Pancreas (tissue), 10 donors: Measurements from ENCODE around the gene ABHD18. TPM values are rescaled to one million over a fixed set of nuclear protein-coding genes. Genes with fewer than 3 reads are reported as not detected.
"Not testable (repeated sequence)": the region's sequence is repeated elsewhere in the genome, so short reads cannot be mapped to it uniquely, and the experiment has no call there.

ENCODE experiments used
- ATAC-seq, 4 donors: fragments of 200-7000 bp; cut with Tn5 transposase; one replicate each; pipeline versions ENCODE4 v1.8.0 to v1.9.1; 2020; ENCODE audit warnings: mild to moderate bottlenecking in 4 of 4, moderate library complexity in 4 of 4
- DNase-seq, 6 donors: peaks; one replicate each; pipeline ENCODE4 v3.0.0-alpha.2; 2020
- FAIRE-seq: peaks from 2 replicates; lab custom pipeline; 2012; peaks lifted over from hg19 to GRCh38; lab: Jason Lieb, UNC
- H3K27ac ChIP-seq, 4 donors: fragments of 200-600 bp; sonication (generic); 1 replicate in 3 of 4; 2 replicates in 1 of 4; pipeline versions ENCODE4 v1.5.0 to v1.8.0; 2020
- H3K27me3 ChIP-seq, 4 donors: fragments of 200-600 bp; one replicate each; pipeline ENCODE4 v1.8.0; 2021
- H3K36me3 ChIP-seq, 3 donors: fragments of 200-600 bp; sonication (generic) in 1 of 3; one replicate each; pipeline versions ENCODE4 v1.5.0 to v1.8.0; 2020 to 2021
- H3K4me1 ChIP-seq, 3 donors: fragments of 200-600 bp; one replicate each; pipeline ENCODE4 v1.8.0; 2021
- H3K4me3 ChIP-seq, 4 donors: fragments of 200-600 bp; sonication (generic) in 2 of 4; one replicate each; pipeline versions ENCODE4 v1.5.0 to v1.8.0; 2020 to 2021
- H3K9me3 ChIP-seq, 4 donors: fragments of 200-600 bp; one replicate each; pipeline ENCODE4 v1.8.0; 2021
- WGBS, 2 donors: extraction: QIAGEN DNeasy Blood & Tissue Kit; methylation state at CpG; one replicate each; pipeline ENCODE4 v1.1.7; 2013; 5-methylcytosine and 5-hydroxymethylcytosine counted together
- intact Hi-C, 3 donors: fragments of 100-400 bp; cut with DNase I; formaldehyde crosslinking; loops; one replicate each; pipeline versions ENCODE4 v1.11.1 to v1.14.2; 2022
- polyA plus RNA-seq, 2 donors: library from polyadenylated mRNA; stranded (reverse); fragments of 200-250 nt; gene quantifications; one replicate each; pipeline ENCODE4 v1.2.3, GENCODE V29; 2013
- total RNA-seq, 6 donors: library from RNA; stranded (reverse); fragmentation: NEBNext Ultra II Directional in 4 of 6; extraction: Animal tissue kit (Norgen Biotek cat#: 25700) in 4 of 6; gene quantifications; one replicate each; pipeline versions ENCODE4 v1.2.1 to v1.2.4, GENCODE V29; 2021 to 2023
- TF ChIP-seq, protein P1 (sequence below), 4 donors: fragments of 200-600 bp; sonication (generic) in 3 of 4; IDR thresholded peaks; one replicate each; pipeline versions ENCODE4 v1.5.0 to v1.8.0; 2021; ENCODE audit warnings: antibody characterized with exemption in 4 of 4
- donor health status: healthy with polysubstance abuse.
- donor health status: DM: no; HTN: no; CAD: no; lungs with moderate emphysema.
- donor health status: DM: no; HTN: no; CAD: no.
- donor health status: control.
- donor health status: control.
- donor health status: Bipolar disorder and iron deficiency.
- donor health status: DM: yes; HTN: yes; CAD: no.
- donor health status: DM: no; HTN: no; CAD: no.
- donor health status: DM: no; HTN: no; CAD: no.
- donor health status: DM: yes; HTN: yes; CAD: no.

Gene ABHD18
- total and polyA plus RNA-seq, 8 donors, result 4.0 to 9.3 (median 8.2) TPM

DNA sequence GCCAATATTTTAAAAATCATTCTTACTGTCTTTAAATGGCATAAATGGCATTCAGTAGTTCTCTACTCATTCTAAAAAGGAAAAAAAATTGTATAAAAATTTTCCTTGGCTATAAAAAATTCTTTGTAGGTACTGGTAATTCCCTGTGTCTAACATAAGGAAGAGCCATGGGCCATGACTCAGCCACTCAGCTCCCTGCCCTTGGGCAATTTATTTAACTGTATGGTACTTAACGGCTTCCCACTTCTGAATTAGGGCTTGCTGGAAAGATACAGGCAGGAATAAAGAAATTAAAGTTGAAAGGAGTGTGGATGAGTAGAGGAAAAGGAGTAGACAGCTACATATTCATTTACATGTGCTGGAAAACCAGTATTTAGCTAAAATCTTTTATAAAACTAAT lies 30.6 kb downstream of the ABHD18 start:
- 95 to 100% methylated on average over 1 of the region's 1 CpG for WGBS, 2 donors
- Histone ChIP-seq H3K27ac (no peak overlapping the region), H3K9me3 (no peaks in the 10 kb centered on the region), H3K36me3 (peaks cover 0 to 3% (median 0%) of the 10 kb centered on the region in 3 donors), H3K4me3 (no peak overlapping the region), H3K4me1 (no peaks in the 10 kb centered on the region), H3K27me3 (no peaks in the 10 kb centered on the region)
- no peak for DNase-seq
- FAIRE-seq, result no peak
- TF ChIP-seq, protein P1, sequence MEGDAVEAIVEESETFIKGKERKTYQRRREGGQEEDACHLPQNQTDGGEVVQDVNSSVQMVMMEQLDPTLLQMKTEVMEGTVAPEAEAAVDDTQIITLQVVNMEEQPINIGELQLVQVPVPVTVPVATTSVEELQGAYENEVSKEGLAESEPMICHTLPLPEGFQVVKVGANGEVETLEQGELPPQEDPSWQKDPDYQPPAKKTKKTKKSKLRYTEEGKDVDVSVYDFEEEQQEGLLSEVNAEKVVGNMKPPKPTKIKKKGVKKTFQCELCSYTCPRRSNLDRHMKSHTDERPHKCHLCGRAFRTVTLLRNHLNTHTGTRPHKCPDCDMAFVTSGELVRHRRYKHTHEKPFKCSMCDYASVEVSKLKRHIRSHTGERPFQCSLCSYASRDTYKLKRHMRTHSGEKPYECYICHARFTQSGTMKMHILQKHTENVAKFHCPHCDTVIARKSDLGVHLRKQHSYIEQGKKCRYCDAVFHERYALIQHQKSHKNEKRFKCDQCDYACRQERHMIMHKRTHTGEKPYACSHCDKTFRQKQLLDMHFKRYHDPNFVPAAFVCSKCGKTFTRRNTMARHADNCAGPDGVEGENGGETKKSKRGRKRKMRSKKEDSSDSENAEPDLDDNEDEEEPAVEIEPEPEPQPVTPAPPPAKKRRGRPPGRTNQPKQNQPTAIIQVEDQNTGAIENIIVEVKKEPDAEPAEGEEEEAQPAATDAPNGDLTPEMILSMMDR (IDR thresholded peaks at IDR 0.05), result no peak
- no peak for ATAC-seq
- intact Hi-C loops, result no loop called here

GRCh38 chr4:127996521-127996920 lies 31.3 kb downstream of the ABHD18 start:
- FAIRE-seq, intact Hi-C loops, ATAC-seq, H3K4me1 ChIP-seq, H3K4me3 ChIP-seq, H3K27me3 ChIP-seq, H3K36me3 ChIP-seq, H3K27ac ChIP-seq, H3K9me3 ChIP-seq, DNase-seq: not testable (repeated sequence)
- 97 to 99% methylated on average over 6 of the region's 6 CpGs for WGBS, 2 donors

DNA sequence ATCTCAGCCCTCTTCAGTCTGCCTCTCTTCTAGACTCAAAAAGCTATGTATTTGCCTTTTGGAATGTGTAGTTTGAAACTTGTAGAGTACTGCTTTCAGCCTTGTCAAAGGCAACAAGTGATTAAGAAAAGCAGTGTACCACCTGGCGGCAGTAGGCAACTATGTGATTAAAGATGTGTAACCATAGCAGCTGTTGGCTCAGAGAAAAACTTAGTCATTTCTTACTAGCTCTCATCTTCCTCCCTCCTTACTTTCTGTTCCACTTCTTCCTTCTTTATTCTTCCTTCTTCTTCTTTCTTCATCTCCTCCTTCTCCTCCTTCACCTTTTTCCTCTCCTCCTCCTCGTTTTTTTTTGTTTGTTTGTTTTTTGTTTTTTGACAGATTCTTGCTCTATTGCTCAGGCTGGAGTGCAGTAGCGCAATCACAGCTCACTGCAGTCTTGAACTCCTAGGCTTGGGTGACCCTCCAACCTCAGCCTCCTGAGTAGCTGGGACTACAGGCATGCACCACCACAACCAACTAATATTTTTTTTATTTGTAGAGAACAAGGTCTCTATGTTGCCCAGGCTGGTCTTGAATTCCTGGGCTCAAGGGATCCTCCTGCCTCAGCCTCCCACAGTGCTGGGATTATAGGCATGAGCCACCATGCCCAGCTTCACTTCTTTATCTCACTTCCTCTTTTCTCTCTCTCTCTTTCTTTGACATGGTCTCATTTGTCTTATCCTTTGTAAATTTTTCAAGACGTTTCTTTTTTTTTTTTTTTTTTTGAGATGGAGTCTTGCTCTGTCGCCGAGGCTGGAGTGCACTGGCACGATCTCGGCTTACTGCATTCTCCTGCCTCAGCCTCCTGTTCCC lies 32.6 kb downstream of the ABHD18 start:
- H3K36me3 ChIP-seq, result peaks cover 0 to 3% (median 0%) of the 10 kb centered on the region in 3 donors
- DNase-seq (no peak), ATAC-seq (peak; percentile 53 to 68 (median 66)), FAIRE-seq (no peak)
- intact Hi-C loops, result no loop called here
- H3K4me3 ChIP-seq, result no peak overlapping the region
- no peaks in the 10 kb centered on the region for H3K9me3 ChIP-seq
- H3K27ac ChIP-seq, result no peak overlapping the region
- TF ChIP-seq, protein P1 (IDR thresholded peaks at IDR 0.05), result peak in 1 of 4 donors; percentile 7
- no peaks in the 10 kb centered on the region for H3K27me3 ChIP-seq
- no peaks in the 10 kb centered on the region for H3K4me1 ChIP-seq
- WGBS, 2 donors, result 79 to 89% methylated on average over 8 of the region's 8 CpGs

DNA sequence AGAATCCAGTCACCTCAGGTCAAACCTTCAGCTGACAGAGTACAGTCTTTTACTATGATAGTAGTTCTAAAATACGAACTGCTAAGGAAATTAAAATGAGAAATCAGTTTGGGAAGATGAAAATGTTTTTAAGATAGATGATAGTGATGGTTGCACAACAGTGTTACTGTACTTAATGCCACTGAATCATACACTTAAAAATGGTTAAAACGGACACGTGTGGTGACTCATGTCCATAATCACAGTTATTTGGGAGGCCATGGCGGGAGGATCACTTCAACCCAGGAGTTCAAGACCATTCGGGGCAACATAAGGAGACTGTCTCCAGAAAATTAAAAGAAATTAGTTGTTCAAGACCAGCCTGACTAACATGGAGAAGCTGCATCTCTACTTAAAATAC lies 41.4 kb downstream of the ABHD18 start:
- no peak for ATAC-seq
- intact Hi-C loops, result no loop called here
- Histone ChIP-seq H3K27me3 (no peaks in the 10 kb centered on the region), H3K9me3 (no peaks in the 10 kb centered on the region), H3K36me3 (no peaks in the 10 kb centered on the region), H3K4me3 (no peak overlapping the region), H3K4me1 (no peaks in the 10 kb centered on the region), H3K27ac (no peak overlapping the region)
- no peak for DNase-seq
- 94 to 95% methylated on average over 5 of the region's 5 CpGs for WGBS, 2 donors
- FAIRE-seq, result no peak
- TF ChIP-seq, protein P1 (IDR thresholded peaks at IDR 0.05), result no peak

GRCh38 chr4:128009428-128009827 lies 44.2 kb downstream of the ABHD18 start:
- Histone ChIP-seq H3K4me1 (no peaks in the 10 kb centered on the region), H3K4me3 (no peak overlapping the region), H3K27ac (no peak overlapping the region), H3K36me3 (no peaks in the 10 kb centered on the region), H3K9me3 (no peaks in the 10 kb centered on the region), H3K27me3 (no peaks in the 10 kb centered on the region)
- DNase-seq (no peak), ATAC-seq (no peak), FAIRE-seq (no peak)
- TF ChIP-seq, protein P1 (IDR thresholded peaks at IDR 0.05), result no peak
- 76 to 80% methylated on average over 3 of the region's 3 CpGs for WGBS, 2 donors
- intact Hi-C loops, result no loop called here
